SJSA1 (cell line): ENCODE results near the gene SH3BGRL2. TPM values are rescaled to one million over a fixed set of nuclear protein-coding genes. Genes with fewer than 3 reads are reported as not detected.
A peak's percentile ranks its signal among the peaks of the same experiment; 100 is the strongest.
"Not testable (repeated sequence)": the region's sequence is repeated elsewhere in the genome, so short reads cannot be mapped to it uniquely, and the experiment has no call there.

Experiments used
- DNase-seq, 2 experiments: peaks; one replicate each; pipeline ENCODE4 v3.0.0-alpha.2; 2015 to 2020; ENCODE audit warnings: low spot score in 2 of 2, low read depth in 1 of 2
- H3K27ac ChIP-seq: fragments of 250-450 bp; sonication (Bioruptor Pico); 2 replicates; pipeline ENCODE4 v1.5.1; 2020; ENCODE audit warnings: mild to moderate bottlenecking, moderate library complexity
- H3K27me3 ChIP-seq: fragments of 250-450 bp; sonication (Bioruptor Pico); replicated peaks from 2 replicates; pipeline ENCODE4 v1.5.1; 2020; ENCODE audit warnings: mild to moderate bottlenecking, moderate library complexity
- H3K36me3 ChIP-seq: fragments of 250-450 bp; sonication (Bioruptor Pico); 2 replicates; pipeline ENCODE4 v1.5.1; 2020; ENCODE audit warnings: mild to moderate bottlenecking
- H3K4me1 ChIP-seq: fragments of 250-450 bp; sonication (Bioruptor Pico); replicated peaks from 2 replicates; pipeline ENCODE4 v1.6.1; 2021; ENCODE audit warnings: mild to moderate bottlenecking
- H3K4me3 ChIP-seq: fragments of 250-450 bp; sonication (Bioruptor Pico); 2 replicates; pipeline ENCODE4 v1.5.1; 2020; ENCODE audit warnings: mild to moderate bottlenecking
- H3K9me3 ChIP-seq: fragments of 250-450 bp; sonication (Bioruptor Pico); replicated peaks from 2 replicates; pipeline ENCODE4 v1.5.1; 2020; ENCODE audit warnings: mild to moderate bottlenecking
- total RNA-seq: library from RNA; depleted of rRNA; stranded (reverse); fragments of >200 nt; shearing (Covaris generic); gene quantifications from 2 replicates; pipeline ENCODE4 v1.2.3, GENCODE V29; 2014; rRNA removed

SH3BGRL2 gene
- total RNA-seq, 1 experiment from 2014 or later: 4.7 TPM

DNA sequence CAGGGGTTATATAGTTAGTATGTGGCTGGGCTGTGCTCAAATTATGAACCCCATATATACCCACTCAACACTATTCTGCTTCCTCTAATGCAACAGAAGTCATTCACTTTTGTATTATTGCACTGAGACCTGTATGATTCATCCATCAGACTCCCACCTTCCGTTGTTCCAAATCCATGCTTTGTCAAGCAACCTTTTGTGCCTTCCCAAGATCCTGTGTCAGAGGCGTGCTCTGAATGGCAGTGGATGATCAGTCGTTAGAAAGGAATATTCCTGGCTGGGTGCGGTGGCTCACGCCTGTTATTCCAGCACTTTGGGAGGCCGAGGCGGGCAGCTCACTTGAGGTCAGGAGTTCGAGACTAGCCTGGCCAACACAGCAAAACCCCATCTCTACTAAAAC, 103.2 kb downstream of the SH3BGRL2 start:
- Histone ChIP-seq H3K36me3 (no peaks in the 10 kb centered on the region), H3K27me3 (peaks cover 5% of the 10 kb centered on the region; the same call in 1 of the 2 replicates), H3K4me3 (no peak overlapping the region), H3K9me3 (no peaks in the 10 kb centered on the region; the same call in 1 of the 2 replicates), H3K27ac (no peak overlapping the region), H3K4me1 (no peaks in the 10 kb centered on the region)
- DNase-seq: no peak

DNA sequence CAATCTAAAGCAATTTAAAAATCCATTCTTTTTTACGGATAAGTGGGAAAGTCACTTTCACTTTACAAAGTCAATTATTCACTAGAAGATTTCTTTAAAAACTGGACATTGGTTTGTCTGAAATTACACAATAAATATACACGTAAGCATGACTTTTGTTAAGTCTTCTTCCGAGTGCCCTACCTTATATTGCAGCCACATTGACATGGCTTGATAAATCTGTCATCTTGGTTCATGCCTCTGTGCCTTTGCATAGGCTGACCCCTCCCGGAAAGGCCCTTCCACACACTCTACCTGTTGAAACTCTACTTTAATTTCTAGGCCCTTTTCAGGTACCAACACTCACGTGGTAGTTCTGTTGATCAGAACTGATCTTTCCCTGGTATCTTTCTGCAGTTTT, 104.1 kb downstream of the SH3BGRL2 start:
- H3K4me3 ChIP-seq: no peak overlapping the region
- H3K27ac ChIP-seq: no peak overlapping the region
- H3K9me3 ChIP-seq: no peaks in the 10 kb centered on the region; the same call in 1 of the 2 replicates
- peaks cover 5% of the 10 kb centered on the region; the same call in 1 of the 2 replicates for H3K27me3 ChIP-seq
- no peaks in the 10 kb centered on the region for H3K4me1 ChIP-seq
- no peak for DNase-seq
- no peaks in the 10 kb centered on the region for H3K36me3 ChIP-seq

DNA sequence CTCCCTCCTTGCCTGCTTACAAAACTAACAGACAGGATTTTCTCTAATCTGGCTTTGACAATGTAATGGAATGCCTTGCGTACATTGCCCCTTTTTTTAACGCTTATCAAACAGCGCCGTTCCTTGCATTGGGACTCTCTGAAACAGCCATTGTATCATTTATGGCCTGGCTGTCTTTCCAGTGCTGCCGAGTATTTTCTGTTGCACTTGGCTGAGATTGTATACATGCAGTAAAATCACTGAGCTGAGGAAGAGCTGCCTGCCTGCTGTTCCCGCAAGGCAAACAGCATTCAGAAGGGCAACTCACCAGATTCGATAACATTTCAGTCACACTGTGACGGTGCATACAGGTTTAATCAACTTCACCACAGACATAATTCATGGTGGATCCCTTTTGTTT, 106.0 kb downstream of the SH3BGRL2 start:
- DNase-seq: no peak
- Histone ChIP-seq H3K4me3 (0 out of 2 replicates have a peak overlapping the region, but pooled peaks have one; percentile 5), H3K4me1 (no peaks in the 10 kb centered on the region), H3K36me3 (no peaks in the 10 kb centered on the region), H3K27me3 (no peaks in the 10 kb centered on the region), H3K9me3 (no peaks in the 10 kb centered on the region; the same call in 1 of the 2 replicates), H3K27ac (no peak overlapping the region)

DNA sequence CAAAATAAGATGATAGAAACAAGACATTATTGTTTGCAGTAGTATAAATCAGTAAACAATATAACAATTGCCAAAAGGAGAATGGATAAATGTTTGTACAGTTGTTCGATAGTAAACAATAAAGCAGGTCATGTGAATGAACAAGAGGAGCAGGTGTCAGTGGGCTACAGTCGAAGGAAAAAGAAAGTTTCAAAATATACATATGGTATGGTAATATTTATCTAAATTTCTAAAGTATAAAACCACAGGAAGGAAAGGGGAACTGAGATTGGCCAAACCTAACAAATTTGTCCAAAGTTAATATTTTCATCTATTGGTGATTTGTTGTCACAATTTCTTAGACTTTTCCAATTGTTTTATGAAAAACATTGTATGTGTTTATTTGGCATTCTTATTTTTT, 110.9 kb downstream of the SH3BGRL2 start:
- Histone ChIP-seq H3K27ac (no peak overlapping the region), H3K4me1 (no peaks in the 10 kb centered on the region), H3K9me3 (no peaks in the 10 kb centered on the region; the same call in 1 of the 2 replicates), H3K27me3 (no peaks in the 10 kb centered on the region), H3K4me3 (no peak overlapping the region), H3K36me3 (no peaks in the 10 kb centered on the region)
- DNase-seq: no peak

DNA sequence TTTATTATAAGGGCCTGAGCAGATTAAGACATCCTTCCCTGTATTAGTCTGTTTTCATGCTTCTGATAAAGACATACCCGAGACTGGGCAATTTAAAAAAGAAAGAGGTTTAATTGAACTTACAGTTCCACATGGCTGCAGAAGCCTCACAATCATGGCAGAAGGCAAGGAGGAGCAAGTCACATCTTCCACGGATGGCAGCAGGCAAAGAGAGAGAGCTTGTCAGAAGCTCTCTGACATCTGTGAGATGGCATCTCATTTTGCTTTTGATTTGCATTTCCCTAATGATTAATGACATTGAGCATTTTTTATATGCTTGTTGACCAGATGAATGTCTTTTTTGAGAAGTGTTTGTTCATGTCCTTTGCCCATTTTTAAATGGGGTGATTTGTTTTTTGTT, 114.2 kb downstream of the SH3BGRL2 start:
- H3K4me3 ChIP-seq, H3K27ac ChIP-seq, H3K4me1 ChIP-seq, H3K36me3 ChIP-seq, H3K27me3 ChIP-seq, DNase-seq, H3K9me3 ChIP-seq: not testable (repeated sequence)

DNA sequence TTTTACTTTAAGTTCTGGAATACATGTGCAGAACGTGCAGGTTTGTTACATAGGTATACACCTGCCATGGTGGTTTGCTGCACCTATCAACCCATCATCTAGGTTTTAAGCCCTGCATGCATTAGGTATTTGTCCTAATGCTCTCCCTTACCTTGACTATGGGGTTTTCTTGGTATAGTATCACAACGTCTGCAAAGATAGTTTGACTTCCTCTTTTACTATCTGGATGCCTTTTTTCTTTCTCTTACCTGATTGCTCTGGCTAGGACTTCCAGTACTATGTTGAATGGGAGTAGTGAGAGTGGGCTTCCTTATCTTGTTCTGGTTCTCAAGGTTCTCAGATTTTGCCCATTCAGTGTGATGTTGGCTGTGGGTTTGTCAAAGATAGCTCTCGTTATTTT, 115.2 kb downstream of the SH3BGRL2 start:
- H3K4me3 ChIP-seq, DNase-seq, H3K4me1 ChIP-seq, H3K9me3 ChIP-seq, H3K27ac ChIP-seq, H3K36me3 ChIP-seq, H3K27me3 ChIP-seq: not testable (repeated sequence)

DNA sequence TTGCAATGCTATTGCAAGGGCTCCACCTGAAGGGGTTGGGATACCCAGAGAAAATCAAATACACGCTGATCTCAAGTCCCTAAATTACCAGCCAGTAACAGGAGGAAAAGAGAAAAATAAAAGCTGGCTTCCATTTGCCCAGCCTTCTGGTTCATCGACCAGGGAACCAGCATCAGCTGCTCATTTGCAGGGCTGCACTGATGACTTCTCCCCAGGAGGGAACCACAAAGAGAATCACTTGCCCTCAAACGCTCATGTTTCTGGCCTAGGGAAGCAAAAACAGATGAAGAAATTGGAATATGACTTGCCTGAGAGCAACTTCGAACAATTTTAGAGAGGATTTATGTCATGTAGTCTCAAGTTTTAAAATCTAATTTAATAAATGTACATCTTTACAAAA, 119.7 kb downstream of the SH3BGRL2 start:
- Histone ChIP-seq H3K4me1 (no peaks in the 10 kb centered on the region), H3K27me3 (peaks cover 5% of the 10 kb centered on the region; the same call in 1 of the 2 replicates), H3K9me3 (no peaks in the 10 kb centered on the region), H3K27ac (no peak overlapping the region), H3K36me3 (no peaks in the 10 kb centered on the region), H3K4me3 (no peak overlapping the region)
- DNase-seq: no peak

Other genes with a start within 250 kb of the SH3BGRL2 start
- gene LCA5, start 93.9 kb upstream of the SH3BGRL2 start, total RNA-seq: 10.1 and 10.2 TPM in 2 replicates